ENCODE data around the gene FHOD1. TPM values are rescaled to one million over a fixed set of nuclear protein-coding genes. Genes with fewer than 3 reads are reported as not detected.

The FHOD1 gene
- total and polyA plus RNA-seq, 2 donors (not counting 1 experiment from before 2014, with no cell fraction given) = 46.3 to 46.9 TPM

DNA sequence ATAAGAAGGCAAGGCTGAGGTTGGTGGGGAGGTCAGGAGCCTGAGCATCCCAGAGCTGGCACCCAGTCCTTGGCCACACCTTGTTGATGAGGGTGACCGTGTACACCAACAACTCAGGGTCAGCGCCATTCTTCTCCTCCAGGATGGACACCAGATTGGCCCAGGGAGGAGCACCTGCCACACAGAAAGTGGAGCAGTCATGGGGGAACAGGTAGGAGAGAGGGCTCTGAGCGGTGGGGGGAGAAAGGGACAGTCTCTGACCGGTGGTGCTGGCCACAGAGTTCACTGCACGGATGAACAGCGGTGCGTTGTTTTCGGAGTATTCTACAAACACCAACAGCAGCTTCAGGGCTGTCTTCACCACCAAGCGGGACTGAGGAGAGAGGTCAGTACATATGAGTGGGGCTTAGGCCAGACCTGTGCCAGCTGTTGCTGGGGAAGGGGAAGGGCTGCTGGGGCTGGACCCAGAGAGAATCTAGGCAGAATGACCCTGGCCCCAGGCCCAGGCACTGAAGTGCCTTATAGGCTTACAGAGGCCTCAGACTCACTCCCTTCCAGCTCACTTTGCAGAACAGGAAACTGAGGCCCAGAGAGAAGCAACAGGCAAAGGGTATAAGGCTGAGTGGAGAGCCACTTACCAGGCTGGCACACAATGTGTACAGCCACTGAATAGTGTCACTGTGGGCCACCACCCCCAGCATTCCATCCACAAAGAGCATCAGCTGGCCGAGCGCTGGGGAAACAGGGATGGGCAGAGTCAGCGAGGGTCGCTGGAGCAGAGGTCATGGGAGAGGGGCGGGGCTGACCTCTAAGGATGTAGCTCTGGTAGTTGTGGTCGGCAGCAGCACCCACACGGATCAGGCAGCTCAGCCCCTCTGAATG lies 9.6 kb downstream of the FHOD1 start:
- ChIA-PET CTCF (interaction anchor here (1.0 kb wide), 1 partner anchor 283 kb away, joined by 3 read pairs; no protein-coding TSS in a partner anchor), POLR2A (no interaction called here)
- Mint-ChIP-seq H3K4me3 (no peak overlapping the region), H3K27me3 (no peaks in the 10 kb centered on the region), H3K27ac (no peak overlapping the region), H3K9me3 (ENCODE audit: insufficient read depth) (no peaks in the 10 kb centered on the region), H3K4me1 (no peaks in the 10 kb centered on the region)
- Histone ChIP-seq H3K36me3 (replicated peaks in 1 of 2; ENCODE audit: control extremely low read depth in 1 of 2, control insufficient read depth in 1 of 2, extremely low read depth in 1 of 2, insufficient read depth in 2 of 2, low read length in 1 of 2) (peaks cover 0 to 40% of the 10 kb centered on the region in 2 experiments), H3K4me2 (replicated peaks; ENCODE audit: low read depth, low read length, poor library complexity, severe bottlenecking) (no peak overlapping the region), H3K9me3 (ENCODE audit: control extremely low read depth in 1 of 3, control insufficient read depth in 2 of 3, insufficient read depth in 1 of 3, low read length in 2 of 3) (no peaks in the 10 kb centered on the region), H3K9ac (ENCODE audit: low read length) (no peak overlapping the region), H3K79me2 (ENCODE audit: control insufficient read depth, insufficient read depth, low read length) (peaks cover 18% of the 10 kb centered on the region), H2AFZ (ENCODE audit: insufficient read depth, low read depth, low read length, poor library complexity, severe bottlenecking) (no peak overlapping the region), H4K20me1 (ENCODE audit: control insufficient read depth, insufficient read depth, low read length, poor library complexity, severe bottlenecking) (no peaks in the 10 kb centered on the region), H3K27ac (ENCODE audit: low read length in 2 of 2) (no peak overlapping the region), H3K4me3 (ENCODE audit: control extremely low read depth in 1 of 5, extremely low read depth in 1 of 5, insufficient read depth in 1 of 5, low read depth in 2 of 5, low read length in 4 of 5) (no peak overlapping the region), H3K4me1 (ENCODE audit: control insufficient read depth in 2 of 2, insufficient read depth in 2 of 2, low read length in 2 of 2) (no peaks in the 10 kb centered on the region), H3K27me3 (replicated peaks in 1 of 4; ENCODE audit: control extremely low read depth in 1 of 4, control insufficient read depth in 3 of 4, insufficient read depth in 4 of 4, low read length in 3 of 4) (no peaks in the 10 kb centered on the region)
- intact Hi-C loops (cut with micrococcal nuclease) = no loop called here
- ATAC-seq (ENCODE audit: low read depth) (no peak), DNase-seq (no peak)
- TF ChIP-seq CTCF (IDR thresholded peaks at IDR 0.05) (no peak), EZH2 (IDR thresholded peaks at IDR 0.05; ENCODE audit: borderline replicate concordance, insufficient read depth, low read depth, low read length, poor library complexity, severe bottlenecking) (no peak)
- WGBS (ENCODE audit: insufficient coverage) = 98% methylated on average over 5 of the region's 16 CpGs

Data from B cell (primary cell).